T47D (cell line): ENCODE measurements around the gene BAK1.

ENCODE experiments used
- DNase-seq, 2 experiments: peaks; one replicate each; pipeline versions ENCODE4 v3.0.0 to v3.0.0-alpha.2; 2011 to 2012; ENCODE audit warnings: low read depth in 1 of 2, low spot score in 1 of 2
- JUND ChIP-seq: IDR thresholded peaks from 2 replicates; pipeline ENCODE4 v1.6.1; 2012; ENCODE audit warnings: low read depth
- in situ Hi-C: cut with HindIII; loops from 2 replicates; pipeline ENCODE4 v1.10.0; 2016; ENCODE audit warnings: low sequenced_read_pairs, low pct_unique_long_range_greater_than_20kb

BAK1 gene

GRCh38 chr6:33589392-33589730, 9.3 kb upstream of the BAK1 start:
- no peak for TF ChIP-seq JUND
- in situ Hi-C loops, result no loop called here
- no peak for DNase-seq

DNA sequence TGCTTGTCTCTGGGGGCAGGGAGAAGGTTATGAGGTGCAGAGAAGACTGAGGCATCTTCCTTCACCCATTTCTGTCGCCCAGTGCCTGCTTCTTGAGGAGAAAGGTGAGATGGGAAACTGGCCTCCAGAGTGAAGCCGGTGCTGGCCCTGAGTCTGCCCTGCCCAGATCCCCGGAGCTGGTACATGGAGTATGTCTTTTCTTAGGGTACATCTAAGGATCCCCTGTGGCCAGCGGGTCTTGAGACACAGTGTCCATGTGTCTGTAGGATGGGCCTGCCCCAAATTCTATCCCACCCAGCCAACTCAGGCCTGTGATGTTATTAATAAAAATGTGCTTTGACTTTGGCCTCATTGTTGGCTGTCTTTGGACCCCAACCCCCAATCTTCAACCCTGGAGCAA, 8.8 kb upstream of the BAK1 start:
- in situ Hi-C loops, result no loop called here
- TF ChIP-seq JUND, result no peak
- DNase-seq, result no peak

DNA sequence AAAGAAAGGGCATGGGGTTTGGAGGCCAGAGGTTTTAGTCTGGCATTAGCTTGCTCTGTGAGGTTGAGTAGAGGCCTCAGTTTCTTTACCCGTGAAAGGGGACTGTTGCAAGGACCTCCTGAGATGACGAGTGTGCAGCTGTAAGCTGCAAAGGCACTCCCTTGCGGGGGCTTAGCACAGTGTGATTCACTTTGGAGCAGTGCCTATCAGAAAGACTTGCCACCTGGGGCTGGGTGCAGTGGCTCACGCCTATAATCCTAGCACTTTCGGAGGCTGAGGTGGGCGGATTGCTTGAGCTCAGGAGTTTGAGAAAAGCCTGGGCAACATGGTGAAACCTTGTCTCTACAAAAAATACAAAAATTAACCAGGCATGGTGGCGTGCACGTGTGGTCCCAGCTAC, 7.5 kb upstream of the BAK1 start:
- in situ Hi-C loops, result no loop called here
- no peak for DNase-seq
- no peak for TF ChIP-seq JUND

GRCh38 chr6:33586108-33586640, 6.1 kb upstream of the BAK1 start:
- no peak for TF ChIP-seq JUND
- in situ Hi-C loops, result no loop called here

DNA sequence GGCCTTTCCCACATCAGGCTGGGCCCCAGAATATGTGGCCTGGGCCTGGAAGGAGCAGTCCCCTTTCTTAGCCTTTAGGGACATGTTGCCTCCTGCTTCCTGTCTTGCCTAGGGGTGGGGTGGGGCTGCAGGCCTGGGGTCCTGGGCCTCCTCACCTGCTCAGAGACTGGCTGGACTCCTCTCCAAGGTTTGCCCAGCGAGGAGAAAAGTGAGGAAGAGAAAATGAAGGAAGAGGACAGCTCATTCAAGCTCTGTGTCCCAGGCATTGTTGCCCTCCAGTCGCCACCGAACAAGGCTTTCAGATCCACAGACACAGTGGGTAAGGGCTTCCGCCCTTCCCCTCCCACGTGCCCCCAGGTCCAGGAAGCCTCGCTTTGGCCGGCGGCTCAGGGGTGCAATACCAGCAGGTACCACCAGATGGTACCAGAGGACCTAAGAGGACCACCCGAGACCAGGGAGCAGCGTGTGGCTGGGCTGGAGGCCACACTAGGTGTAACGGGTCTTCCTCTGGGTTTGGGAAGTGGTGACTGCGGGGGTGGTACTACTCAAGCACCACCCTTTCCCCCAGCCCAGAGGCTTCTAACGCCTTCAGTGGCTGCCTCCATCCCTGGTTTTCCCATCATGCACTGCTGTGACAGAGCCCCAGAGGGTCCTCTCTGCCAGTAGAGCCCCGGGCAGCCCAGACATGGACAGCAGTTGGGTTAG, 5.5 kb upstream of the BAK1 start:
- no peak for TF ChIP-seq JUND
- peak; percentile 71 to 76 for DNase-seq
- in situ Hi-C loops, result no loop called here

More at GRCh38 chr6:33586108-33586640, 6.1 kb upstream of the BAK1 start:
- DNase-seq, result no peak

- no peak for TF ChIP-seq JUND
- in situ Hi-C loops, result no loop called here
Observed at GRCh38 chr6:33584700-33585402, 4.8 kb upstream of the BAK1 start.

DNA sequence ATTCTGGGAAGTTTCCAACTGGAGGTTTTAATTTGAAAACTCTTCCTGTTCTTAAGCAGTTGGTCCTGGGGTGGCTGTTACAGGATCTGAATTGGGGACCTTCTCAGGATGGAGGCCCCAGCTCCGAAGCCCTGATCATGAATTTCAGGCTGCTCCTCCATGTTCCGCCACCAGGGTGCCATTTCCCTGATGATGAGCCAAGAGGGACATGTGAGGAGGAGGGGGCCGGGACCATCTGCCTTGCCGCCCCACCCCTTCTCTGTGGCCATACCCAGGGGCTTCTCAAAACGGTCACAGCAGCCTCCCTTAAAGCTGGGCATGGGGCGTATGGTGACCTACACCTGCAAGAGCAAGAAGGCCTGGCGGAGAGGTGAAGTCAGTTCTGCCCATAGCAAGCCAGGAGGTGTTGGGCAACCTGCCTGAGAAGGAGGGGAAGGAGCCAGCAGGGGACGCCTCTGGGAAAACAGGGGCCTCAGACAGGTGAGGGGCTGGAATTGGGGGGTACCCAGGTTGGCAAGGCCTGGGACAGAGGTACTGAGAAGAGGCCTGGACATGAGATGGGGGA, 3.6 kb upstream of the BAK1 start:
- in situ Hi-C loops, result no loop called here
- DNase-seq, result peak in 1 of 2 experiments; percentile 38
- TF ChIP-seq JUND, result no peak

More at GRCh38 chr6:33584700-33585402, 4.8 kb upstream of the BAK1 start:
- DNase-seq, result no peak

- no peak for TF ChIP-seq JUND
- in situ Hi-C loops, result no loop called here
- DNase-seq, result no peak
Observed at GRCh38 chr6:33581186-33581585, 1.1 kb upstream of the BAK1 start.

DNA sequence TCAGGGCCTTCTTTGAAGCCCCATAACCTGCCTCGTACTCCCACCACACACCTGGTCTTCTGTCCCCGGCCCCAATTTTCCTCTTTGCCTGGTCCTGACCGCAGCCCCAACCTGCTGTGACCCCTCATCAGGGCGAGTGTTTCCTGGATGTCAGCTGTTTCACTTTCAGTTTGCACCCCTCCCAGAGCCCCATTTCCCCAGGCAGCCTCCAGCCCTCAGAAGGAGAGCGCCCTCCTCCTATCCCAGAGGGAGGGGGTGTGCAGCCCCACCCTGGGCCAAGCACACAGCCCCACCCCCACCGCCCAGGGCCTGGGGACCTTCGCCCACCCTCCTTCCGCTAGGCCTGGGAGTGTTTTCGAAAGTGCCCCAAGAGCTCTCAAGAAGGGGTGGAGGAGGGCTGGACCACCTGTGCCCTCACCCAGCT, 1.5 kb downstream of the BAK1 start:
- no peak for DNase-seq
- in situ Hi-C loops, result no loop called here
- TF ChIP-seq JUND, result no peak

DNA sequence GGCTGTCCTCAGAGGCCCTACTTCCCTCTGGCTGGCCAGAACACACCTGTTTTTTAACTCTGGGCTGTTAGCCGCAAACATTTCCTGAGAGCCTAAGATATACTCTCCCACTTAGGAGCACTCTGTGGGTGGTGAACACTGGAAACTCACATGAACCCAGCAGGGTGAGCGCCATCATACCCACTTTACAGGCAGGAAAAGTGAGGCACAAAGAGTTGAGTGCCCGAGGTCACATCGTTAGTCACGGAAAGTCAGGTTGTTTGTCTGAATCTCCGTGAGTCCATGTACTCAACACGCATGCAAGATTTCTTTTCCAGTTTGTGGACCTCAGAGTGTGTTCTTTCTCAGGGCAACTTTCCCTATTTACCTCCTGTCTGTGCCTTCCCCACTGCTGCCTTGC, 1.9 kb downstream of the BAK1 start:
- no peak for TF ChIP-seq JUND
- DNase-seq, result no peak
- in situ Hi-C loops, result no loop called here

DNA sequence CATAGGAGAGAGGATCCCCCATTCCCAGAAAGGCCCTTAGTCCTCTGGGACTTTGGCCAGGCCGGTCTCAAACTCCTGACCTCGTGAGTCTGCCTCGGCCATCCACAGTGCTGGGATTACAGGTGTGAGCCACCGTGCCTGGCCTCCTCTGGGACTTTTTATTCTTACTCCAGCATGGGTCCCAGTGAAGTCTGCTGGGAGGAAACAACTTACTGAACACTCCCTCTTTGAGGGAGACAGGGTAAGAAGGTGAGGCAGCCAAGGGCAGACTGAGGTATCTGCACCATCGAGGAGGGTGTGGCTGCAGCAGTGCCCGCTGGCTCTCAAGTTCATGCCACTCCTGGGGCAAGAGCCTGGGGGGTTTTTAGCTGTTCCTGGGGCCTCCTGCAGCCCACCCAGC, 2.4 kb downstream of the BAK1 start:
- no peak for TF ChIP-seq JUND
- in situ Hi-C loops, result no loop called here
- DNase-seq, result no peak

DNA sequence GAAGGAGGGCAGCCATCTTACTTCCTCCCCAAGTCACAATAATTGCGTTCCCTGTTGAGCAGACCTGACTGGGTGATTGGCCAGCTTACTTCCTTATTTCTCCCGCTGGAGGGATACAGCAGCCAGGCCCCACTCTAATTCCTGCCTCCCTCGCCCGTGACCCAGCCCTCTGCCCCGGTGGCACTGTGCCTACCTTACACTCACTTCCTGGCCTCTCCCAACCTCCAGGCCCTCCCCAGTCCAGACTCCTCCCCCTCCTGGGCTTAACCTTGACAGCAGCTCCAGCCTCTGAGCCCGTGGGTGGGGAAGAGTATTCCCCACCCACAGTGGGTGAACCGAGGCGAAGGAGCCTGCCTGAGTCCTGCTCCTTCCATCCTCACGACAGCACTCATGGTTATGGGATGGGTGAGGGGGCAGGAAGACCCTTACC, 3.0 kb downstream of the BAK1 start:
- no peak for TF ChIP-seq JUND
- DNase-seq, result no peak
- in situ Hi-C loops, result no loop called here

GRCh38 chr6:33576668-33577067, 3.4 kb downstream of the BAK1 start:
- in situ Hi-C loops, result no loop called here
- TF ChIP-seq JUND, result no peak
- no peak for DNase-seq

GRCh38 chr6:33575211-33575610, 4.9 kb downstream of the BAK1 start:
- DNase-seq, result no peak
- in situ Hi-C loops, result no loop called here
- TF ChIP-seq JUND, result no peak
